Stimulated activated naive CD4-positive, alpha-beta T cell treated with Interleukin-2 at 50 U/mL for 16 hours (primary cell): ENCODE results near the gene SPO11.
A peak's percentile ranks its signal among the peaks of the same experiment; 100 is the strongest.

Experiments used
- DNase-seq: peaks from one replicate; lab custom pipeline; 2025; lab: John Stamatoyannopoulos, UW

SPO11 gene

GRCh38 chr20:57375652-57376230 lies 46.1 kb downstream of the SPO11 start:
- DNase-seq, result no peak

GRCh38 chr20:57377350-57377749 lies 47.7 kb downstream of the SPO11 start:
- DNase-seq, result no peak

GRCh38 chr20:57378107-57378506 lies 48.5 kb downstream of the SPO11 start:
- DNase-seq, result no peak

GRCh38 chr20:57378646-57379262 lies 49.2 kb downstream of the SPO11 start:
- no peak for DNase-seq

GRCh38 chr20:57379263-57379647 lies 49.7 kb downstream of the SPO11 start:
- DNase-seq, result no peak

GRCh38 chr20:57380081-57380750 lies 50.6 kb downstream of the SPO11 start:
- DNase-seq, result no peak

- DNase-seq, result peak; percentile 65
These were observed 52.2 kb downstream of the SPO11 start for GRCh38 chr20:57381596-57382503.

- DNase-seq, result no peak
These were observed 52.9 kb downstream of the SPO11 start for GRCh38 chr20:57382516-57382915.

GRCh38 chr20:57383447-57384347 lies 54.1 kb downstream of the SPO11 start:
- no peak for DNase-seq

GRCh38 chr20:57384486-57384885 lies 54.9 kb downstream of the SPO11 start:
- no peak for DNase-seq

- DNase-seq, result no peak
These were observed 55.6 kb downstream of the SPO11 start for GRCh38 chr20:57384953-57385761.

GRCh38 chr20:57385940-57386339 lies 56.3 kb downstream of the SPO11 start:
- no peak for DNase-seq

- no peak for DNase-seq
These were observed 57.2 kb downstream of the SPO11 start for GRCh38 chr20:57386762-57387161.

GRCh38 chr20:57387463-57387862 lies 57.9 kb downstream of the SPO11 start:
- no peak for DNase-seq

- no peak for DNase-seq
These were observed 58.4 kb downstream of the SPO11 start for GRCh38 chr20:57387945-57388371.

GRCh38 chr20:57388953-57389694 lies 59.5 kb downstream of the SPO11 start:
- peak; percentile 56 for DNase-seq

GRCh38 chr20:57389695-57390603 lies 60.3 kb downstream of the SPO11 start:
- peak; percentile 63 for DNase-seq

GRCh38 chr20:57390604-57391438 lies 61.2 kb downstream of the SPO11 start, which contains the start of gene RBM38:
RBM38 (plus strand) TSS chr20:57391396; CDS start chr20:57391582, 186 bp downstream.
- peak; percentile 77 for DNase-seq
